ENCODE data around the gene RRAD.
A peak's percentile ranks its signal among the peaks of the same experiment; 100 is the strongest.

DNA sequence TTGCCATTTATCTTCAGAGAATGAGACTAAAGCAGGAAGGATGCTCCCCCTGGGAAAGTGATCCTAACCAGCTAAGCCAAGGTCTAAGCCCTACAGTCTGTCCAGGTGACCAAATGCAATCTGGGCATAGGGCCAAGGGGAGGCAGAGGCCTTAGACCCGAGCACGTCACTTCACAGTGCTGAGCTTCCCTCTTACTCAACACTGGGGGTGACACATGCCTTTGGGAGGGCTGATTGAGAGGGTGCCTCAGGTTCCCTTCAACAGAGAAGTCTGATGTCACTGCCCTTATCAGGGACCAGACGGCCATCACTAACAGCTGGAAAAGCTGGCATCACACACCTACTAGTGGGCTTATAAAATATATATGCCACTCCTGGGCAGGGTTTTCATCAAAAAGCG lies 4.9 kb upstream of the RRAD start:
- TF ChIP-seq POLR2A (IDR thresholded peaks at IDR 0.05; ENCODE audit: low read length) (peak; percentile 38), GATA1 (IDR thresholded peaks at IDR 0.05; ENCODE audit: low read depth, low read length) (no peak)

Measured in erythroblast (primary cell).